Keratinocyte (primary cell): ENCODE data around the gene WAC. TPM values are rescaled to one million over a fixed set of nuclear protein-coding genes. Genes with fewer than 3 reads are reported as not detected.

Experiments
- DNase-seq: peaks from one replicate; pipeline ENCODE4 v3.0.0-alpha.2; 2011; ENCODE audit warnings: low read depth, missing footprints, low spot score
- FAIRE-seq: peaks from 2 replicates; lab custom pipeline; 2011; peaks lifted over from hg19 to GRCh38; lab: Jason Lieb, UNC
- H2AFZ ChIP-seq: 2 replicates; pipeline ENCODE4 v1.6.0; 2012; ENCODE audit warnings: low read length, control low read depth, inconsistent platforms; ENCODE audit not compliant: control insufficient read depth
- H3K27ac ChIP-seq: 2 replicates; pipeline ENCODE4 v1.5.1; 2011; ENCODE audit warnings: low read length; ENCODE audit not compliant: control insufficient read depth, insufficient read depth
- H3K27me3 ChIP-seq: 3 replicates; pipeline ENCODE4 v1.6.0; 2011; ENCODE audit warnings: low read length; ENCODE audit not compliant: control insufficient read depth, insufficient read depth; ENCODE audit errors: extremely low read depth
- H3K36me3 ChIP-seq, 2 experiments: 2 replicates in 1 of 2; 3 replicates in 1 of 2; pipeline ENCODE4 v1.5.1; 2011; ENCODE audit warnings: low read length in 2 of 2, mild to moderate bottlenecking in 1 of 2; ENCODE audit not compliant: control insufficient read depth in 2 of 2, insufficient read depth in 2 of 2; ENCODE audit errors: extremely low read depth in 1 of 2
- H3K4me1 ChIP-seq: 3 replicates; pipeline ENCODE4 v1.5.1; 2011; ENCODE audit warnings: low read length; ENCODE audit not compliant: control insufficient read depth, insufficient read depth; ENCODE audit errors: extremely low read depth
- H3K4me2 ChIP-seq: 3 replicates; pipeline ENCODE4 v1.6.0; 2011; ENCODE audit warnings: low read depth, low read length; ENCODE audit not compliant: control insufficient read depth, insufficient read depth; ENCODE audit errors: extremely low read depth
- H3K4me3 ChIP-seq, 3 experiments: fragments of 200-600 bp in 1 of 3; sonication (generic) in 1 of 3; 2 replicates in 2 of 3; 3 replicates in 1 of 3; pipeline ENCODE4 v1.5.1; 2011 to 2016; ENCODE audit warnings: low read length in 3 of 3, mild to moderate bottlenecking in 3 of 3, control low read depth in 2 of 3, inconsistent platforms in 1 of 3, low read depth in 1 of 3, mixed read lengths in 1 of 3, mixed run types in 1 of 3, moderate library complexity in 1 of 3; ENCODE audit not compliant: control insufficient read depth in 2 of 3, insufficient read depth in 2 of 3; ENCODE audit errors: extremely low read depth in 1 of 3
- H3K79me2 ChIP-seq: 2 replicates; pipeline ENCODE4 v1.6.0; 2012; ENCODE audit warnings: low read length; ENCODE audit not compliant: control insufficient read depth, insufficient read depth
- H3K9ac ChIP-seq: 3 replicates; pipeline ENCODE4 v1.6.0; 2011; ENCODE audit warnings: low read length; ENCODE audit not compliant: control insufficient read depth, insufficient read depth; ENCODE audit errors: extremely low read depth
- H3K9me1 ChIP-seq: 3 replicates; pipeline ENCODE4 v1.6.0; 2011; ENCODE audit warnings: low read length; ENCODE audit not compliant: control insufficient read depth, insufficient read depth; ENCODE audit errors: extremely low read depth
- H3K9me3 ChIP-seq: 2 replicates; pipeline ENCODE4 v1.5.1; 2012; ENCODE audit warnings: low read depth, low read length; ENCODE audit not compliant: control insufficient read depth
- H4K20me1 ChIP-seq: 3 replicates; pipeline ENCODE4 v1.6.0; 2011; ENCODE audit warnings: low read length; ENCODE audit not compliant: control insufficient read depth, insufficient read depth; ENCODE audit errors: extremely low read depth
- CTCF ChIP-seq, 3 experiments: IDR thresholded peaks in 1 of 3; conservative IDR thresholded peaks in 1 of 3; optimal IDR thresholded peaks in 1 of 3; 2 replicates in 2 of 3; 3 replicates in 1 of 3; pipeline versions ENCODE3 to v1.5.1; 2011; ENCODE audit warnings: low read length in 3 of 3, mild to moderate bottlenecking in 3 of 3, moderate library complexity in 2 of 3, control low read depth in 1 of 3, inconsistent platforms in 1 of 3; ENCODE audit not compliant: insufficient read depth in 2 of 3; ENCODE audit errors: extremely low read depth in 1 of 3
- EZH2 ChIP-seq: IDR thresholded peaks from one replicate; pipeline ENCODE4 v1.6.1; 2012; ENCODE audit warnings: inconsistent platforms, mild to moderate bottlenecking, low read length, moderate library complexity
- dilution Hi-C: fragments of 300-500 bp; cut with MboI; formaldehyde crosslinking; loops from one replicate; pipeline ENCODE4 v1.7.0; 2020; ENCODE audit warnings: low sequenced_read_pairs; ENCODE audit not compliant: extremely low pct_ligation_motif_present
- polyA plus RNA-seq, 5 experiments: library from polyadenylated mRNA; depleted of rRNA in 3 of 5; stranded (reverse) in 3 of 5; stranded (forward) in 1 of 5; unstranded in 1 of 5; fragments of >200 nt; gene quantifications; 1 replicate in 1 of 5; 2 replicates in 3 of 5; 3 replicates in 1 of 5; pipeline versions ENCODE4 v1.2.1 to v1.2.3, GENCODE V29; 2011 to 2012; ENCODE audit warnings: missing spikeins in 2 of 5, low read depth in 1 of 5, low replicate concordance in 1 of 5

The WAC gene
- polyA plus RNA-seq, 1 donor (not counting 4 experiments of a cell fraction or from before 2014, with no cell fraction given): 80.8 TPM

GRCh38 chr10:28503114-28503513, 29.8 kb upstream of the WAC start:
- no peaks in the 10 kb centered on the region for H4K20me1 ChIP-seq
- H3K27ac ChIP-seq: no peak overlapping the region
- TF ChIP-seq EZH2: no peak
- TF ChIP-seq CTCF (optimal IDR thresholded peaks at IDR 0.05 in 1 of 3, IDR thresholded peaks at IDR 0.05 in 1 of 3, conservative IDR thresholded peaks at IDR 0.05 in 1 of 3; ENCODE audit: extremely low read depth in 1 of 3, insufficient read depth in 2 of 3, low read length in 3 of 3): no peak
- DNase-seq (no peak), FAIRE-seq (no peak)
- no peaks in the 10 kb centered on the region for H3K9me1 ChIP-seq
- H3K4me3 ChIP-seq: no peak overlapping the region
- no peak overlapping the region for H2AFZ ChIP-seq
- H3K9ac ChIP-seq: no peak overlapping the region
- no peaks in the 10 kb centered on the region for H3K4me1 ChIP-seq
- H3K27me3 ChIP-seq: no peaks in the 10 kb centered on the region
- no peaks in the 10 kb centered on the region for H3K36me3 ChIP-seq
- H3K4me2 ChIP-seq: no peak overlapping the region
- dilution Hi-C loops: no loop called here
- H3K9me3 ChIP-seq: no peaks in the 10 kb centered on the region
- H3K79me2 ChIP-seq: no peaks in the 10 kb centered on the region

- no peak overlapping the region for H2AFZ ChIP-seq
- no peak overlapping the region for H3K4me2 ChIP-seq
- FAIRE-seq: no peak
- no peaks in the 10 kb centered on the region for H4K20me1 ChIP-seq
- H3K79me2 ChIP-seq: no peaks in the 10 kb centered on the region
- H3K9ac ChIP-seq: no peak overlapping the region
- H3K27me3 ChIP-seq: no peaks in the 10 kb centered on the region
- no peaks in the 10 kb centered on the region for H3K9me1 ChIP-seq
- dilution Hi-C loops: no loop called here
- H3K9me3 ChIP-seq: no peaks in the 10 kb centered on the region
- H3K4me3 ChIP-seq: no peak overlapping the region
- no peak for DNase-seq
- H3K4me1 ChIP-seq: no peaks in the 10 kb centered on the region
- no peak overlapping the region for H3K27ac ChIP-seq
- no peak for TF ChIP-seq EZH2
- no peak for TF ChIP-seq CTCF (optimal IDR thresholded peaks at IDR 0.05 in 1 of 3, IDR thresholded peaks at IDR 0.05 in 1 of 3, conservative IDR thresholded peaks at IDR 0.05 in 1 of 3; ENCODE audit: extremely low read depth in 1 of 3, insufficient read depth in 2 of 3, low read length in 3 of 3)
- no peaks in the 10 kb centered on the region for H3K36me3 ChIP-seq
Observed at GRCh38 chr10:28505359-28505959, 27.5 kb upstream of the WAC start.
